Neural crest cell (in vitro differentiated cells): ENCODE measurements around the gene ATF6B. TPM values are rescaled to one million over a fixed set of nuclear protein-coding genes. Genes with fewer than 3 reads are reported as not detected.

Source experiments
- DNase-seq: peaks from one replicate; pipeline ENCODE4 v3.0.0; 2021; ENCODE audit warnings: low read depth, mixed read lengths, low spot score
- H3K27ac Mint-ChIP-seq: one replicate; pipeline ENCODE4 v1.8.0; 2021; ENCODE audit warnings: mild to moderate bottlenecking, mixed read lengths; ENCODE audit not compliant: unreplicated experiment
- H3K27me3 Mint-ChIP-seq: 2 replicates; pipeline ENCODE4 v1.8.0; 2021; ENCODE audit warnings: low read depth, mild to moderate bottlenecking, mixed read lengths
- H3K36me3 Mint-ChIP-seq: 2 replicates; pipeline ENCODE4 v1.8.0; 2021; ENCODE audit warnings: low read depth, mild to moderate bottlenecking, mixed read lengths
- H3K4me1 Mint-ChIP-seq: 2 replicates; pipeline ENCODE4 v1.8.0; 2021; ENCODE audit warnings: mixed read lengths
- H3K4me3 Mint-ChIP-seq: one replicate; pipeline ENCODE4 v1.8.0; 2021; ENCODE audit warnings: mild to moderate bottlenecking, mixed read lengths
- H3K9me3 Mint-ChIP-seq: 2 replicates; pipeline ENCODE4 v1.8.0; 2021; ENCODE audit warnings: mixed read lengths
- CTCF ChIP-seq: fragments of 200-600 bp; sonication (generic); conservative IDR thresholded peaks from 2 replicates; pipeline ENCODE4 v1.5.0; 2021; ENCODE audit warnings: antibody characterized with exemption, mild to moderate bottlenecking
- total RNA-seq: library from RNA; stranded (reverse); gene quantifications from 2 replicates; pipeline ENCODE4 v1.2.1, GENCODE V29; 2021

Gene ATF6B
- total RNA-seq, 1 donor from 2014 or later = 83.6 TPM

GRCh38 chr6:32168807-32169591, 41.0 kb upstream of the ATF6B start:
- DNase-seq = no peak
- Mint-ChIP-seq H3K27ac (peak overlapping the region; percentile 54), H3K27me3 (peaks cover 3% of the 10 kb centered on the region), H3K9me3 (no peaks in the 10 kb centered on the region), H3K4me1 (peaks cover 47% of the 10 kb centered on the region), H3K36me3 (peaks cover 30% of the 10 kb centered on the region), H3K4me3 (peak overlapping the region; percentile 74)
- TF ChIP-seq CTCF = no peak

- TF ChIP-seq CTCF = no peak
- H3K27me3 Mint-ChIP-seq = peaks cover 3% of the 10 kb centered on the region
- H3K36me3 Mint-ChIP-seq = peaks cover 30% of the 10 kb centered on the region
- peak overlapping the region; percentile 54 for H3K27ac Mint-ChIP-seq
- peak overlapping the region; percentile 74 for H3K4me3 Mint-ChIP-seq
- H3K9me3 Mint-ChIP-seq = no peaks in the 10 kb centered on the region
- peaks cover 49% of the 10 kb centered on the region for H3K4me1 Mint-ChIP-seq
- DNase-seq = no peak
Measured at GRCh38 chr6:32168350-32168749, 40.3 kb upstream of the ATF6B start.

- Mint-ChIP-seq H3K9me3 (no peaks in the 10 kb centered on the region), H3K4me3 (peak overlapping the region; percentile 74), H3K27me3 (peaks cover 3% of the 10 kb centered on the region), H3K27ac (peak overlapping the region; percentile 90), H3K36me3 (peaks cover 35% of the 10 kb centered on the region), H3K4me1 (peaks cover 53% of the 10 kb centered on the region)
- no peak for DNase-seq
- no peak for TF ChIP-seq CTCF
Measured at GRCh38 chr6:32167761-32168262, 39.8 kb upstream of the ATF6B start.

- H3K4me3 Mint-ChIP-seq = peak overlapping the region; percentile 74
- no peak for DNase-seq
- peak overlapping the region; percentile 90 for H3K27ac Mint-ChIP-seq
- H3K4me1 Mint-ChIP-seq = peaks cover 54% of the 10 kb centered on the region
- peaks cover 40% of the 10 kb centered on the region for H3K36me3 Mint-ChIP-seq
- no peak for TF ChIP-seq CTCF
- peaks cover 3% of the 10 kb centered on the region for H3K27me3 Mint-ChIP-seq
- H3K9me3 Mint-ChIP-seq = no peaks in the 10 kb centered on the region
Measured at GRCh38 chr6:32167154-32167760, 39.2 kb upstream of the ATF6B start.

GRCh38 chr6:32166411-32167061, 38.5 kb upstream of the ATF6B start:
- TF ChIP-seq CTCF = no peak
- Mint-ChIP-seq H3K4me1 (peaks cover 54% of the 10 kb centered on the region), H3K27me3 (peaks cover 3% of the 10 kb centered on the region), H3K36me3 (peaks cover 44% of the 10 kb centered on the region), H3K27ac (no peak overlapping the region), H3K4me3 (no peak overlapping the region), H3K9me3 (no peaks in the 10 kb centered on the region)
- no peak for DNase-seq
